ENCODE data around the gene GALNT15. TPM values are rescaled to one million over a fixed set of nuclear protein-coding genes. Genes with fewer than 3 reads are reported as not detected.

GALNT15 gene
- total RNA-seq, 1 donor from 2014 or later, result 0.40 TPM

GRCh38 chr3:16191591-16191990, 17.1 kb downstream of the GALNT15 start:
- Mint-ChIP-seq H3K4me1 (ENCODE audit: low read depth) (no peaks in the 10 kb centered on the region), H3K27ac (ENCODE audit: unreplicated experiment) (no peak overlapping the region), H3K27me3 (ENCODE audit: low read depth) (no peaks in the 10 kb centered on the region), H3K9me3 (ENCODE audit: low read depth) (no peaks in the 10 kb centered on the region), H3K36me3 (ENCODE audit: low read depth) (no peaks in the 10 kb centered on the region), H3K4me3 (ENCODE audit: unreplicated experiment) (no peak overlapping the region)
- TF ChIP-seq CTCF (IDR thresholded peaks at IDR 0.05), result no peak
- no peak for DNase-seq (ENCODE audit: low spot score)

GRCh38 chr3:16192176-16192811, 17.8 kb downstream of the GALNT15 start:
- Mint-ChIP-seq H3K4me1 (ENCODE audit: low read depth) (no peaks in the 10 kb centered on the region), H3K27me3 (ENCODE audit: low read depth) (no peaks in the 10 kb centered on the region), H3K36me3 (ENCODE audit: low read depth) (no peaks in the 10 kb centered on the region), H3K9me3 (ENCODE audit: low read depth) (no peaks in the 10 kb centered on the region), H3K4me3 (ENCODE audit: unreplicated experiment) (no peak overlapping the region), H3K27ac (ENCODE audit: unreplicated experiment) (no peak overlapping the region)
- DNase-seq (ENCODE audit: low spot score), result no peak
- no peak for TF ChIP-seq CTCF (IDR thresholded peaks at IDR 0.05)

- DNase-seq (ENCODE audit: low spot score), result no peak
- Mint-ChIP-seq H3K36me3 (ENCODE audit: low read depth) (no peaks in the 10 kb centered on the region), H3K4me1 (ENCODE audit: low read depth) (peaks cover 7% of the 10 kb centered on the region), H3K4me3 (ENCODE audit: unreplicated experiment) (no peak overlapping the region), H3K27ac (ENCODE audit: unreplicated experiment) (no peak overlapping the region), H3K27me3 (ENCODE audit: low read depth) (no peaks in the 10 kb centered on the region), H3K9me3 (ENCODE audit: low read depth) (no peaks in the 10 kb centered on the region)
- no peak for TF ChIP-seq CTCF (IDR thresholded peaks at IDR 0.05)
These were observed 23.9 kb downstream of the GALNT15 start for GRCh38 chr3:16198427-16198826.

- TF ChIP-seq CTCF (IDR thresholded peaks at IDR 0.05), result no peak
- Mint-ChIP-seq H3K27ac (ENCODE audit: unreplicated experiment) (no peak overlapping the region), H3K4me1 (ENCODE audit: low read depth) (peaks cover 10% of the 10 kb centered on the region), H3K36me3 (ENCODE audit: low read depth) (no peaks in the 10 kb centered on the region), H3K27me3 (ENCODE audit: low read depth) (no peaks in the 10 kb centered on the region), H3K4me3 (ENCODE audit: unreplicated experiment) (no peak overlapping the region), H3K9me3 (ENCODE audit: low read depth) (no peaks in the 10 kb centered on the region)
- no peak for DNase-seq (ENCODE audit: low spot score)
These were observed 25.3 kb downstream of the GALNT15 start for GRCh38 chr3:16199769-16200168.

- H3K4me3 Mint-ChIP-seq (ENCODE audit: unreplicated experiment), result no peak overlapping the region
- no peaks in the 10 kb centered on the region for H3K9me3 Mint-ChIP-seq (ENCODE audit: low read depth)
- H3K4me1 Mint-ChIP-seq (ENCODE audit: low read depth), result peaks cover 11% of the 10 kb centered on the region
- DNase-seq (ENCODE audit: low spot score), result no peak
- TF ChIP-seq CTCF (IDR thresholded peaks at IDR 0.05), result no peak
- no peak overlapping the region for H3K27ac Mint-ChIP-seq (ENCODE audit: unreplicated experiment)
- no peaks in the 10 kb centered on the region for H3K27me3 Mint-ChIP-seq (ENCODE audit: low read depth)
- no peaks in the 10 kb centered on the region for H3K36me3 Mint-ChIP-seq (ENCODE audit: low read depth)
These were observed 25.9 kb downstream of the GALNT15 start for GRCh38 chr3:16200411-16200810.

Measured in chondrocyte (in vitro differentiated cells).